H9 (cell line): ENCODE results near the gene CYTH3. TPM values are rescaled to one million over a fixed set of nuclear protein-coding genes. Genes with fewer than 3 reads are reported as not detected.

ENCODE experiments used
- DNase-seq: peaks from one replicate; pipeline ENCODE4 v3.0.0-alpha.2; 2017
- H2AFZ ChIP-seq: one replicate; pipeline ENCODE4 v1.6.1; 2013; ENCODE audit warnings: mild to moderate bottlenecking, low read length, control low read depth, moderate library complexity
- H2AK5ac ChIP-seq: 2 replicates; pipeline ENCODE4 v1.6.1; 2013; ENCODE audit warnings: low read length, control low read depth, mixed read lengths; ENCODE audit not compliant: insufficient read length
- H2BK120ac ChIP-seq: one replicate; pipeline ENCODE4 v1.6.1; 2013; ENCODE audit warnings: low read depth, mild to moderate bottlenecking, low read length, control low read depth, inconsistent platforms; ENCODE audit not compliant: poor library complexity, severe bottlenecking
- H2BK12ac ChIP-seq: 2 replicates; pipeline ENCODE4 v1.6.1; 2013; ENCODE audit warnings: low read length, control low read depth, mixed read lengths, low read depth; ENCODE audit not compliant: insufficient read length
- H2BK15ac ChIP-seq: 2 replicates; pipeline ENCODE4 v1.6.1; 2013; ENCODE audit warnings: low read depth, low read length, control low read depth
- H2BK20ac ChIP-seq: one replicate; pipeline ENCODE4 v1.6.1; 2013; ENCODE audit warnings: low read depth, mild to moderate bottlenecking, low read length, control low read depth, inconsistent platforms; ENCODE audit not compliant: poor library complexity, severe bottlenecking
- H2BK5ac ChIP-seq: 2 replicates; pipeline ENCODE4 v1.6.1; 2013; ENCODE audit warnings: low read length, control low read depth, mixed read lengths; ENCODE audit not compliant: insufficient read length
- H3K14ac ChIP-seq: 2 replicates; pipeline ENCODE4 v1.6.1; 2013; ENCODE audit warnings: low read length, control low read depth; ENCODE audit not compliant: insufficient read depth
- H3K18ac ChIP-seq: 2 replicates; pipeline ENCODE4 v1.6.1; 2013; ENCODE audit warnings: low read depth, mild to moderate bottlenecking, mixed read lengths, low read length, control low read depth; ENCODE audit not compliant: insufficient read length
- H3K23ac ChIP-seq: 2 replicates; pipeline ENCODE4 v1.6.1; 2013; ENCODE audit warnings: low read length, control low read depth, mixed read lengths, low read depth; ENCODE audit not compliant: insufficient read length
- H3K23me2 ChIP-seq: 2 replicates; pipeline ENCODE4 v1.6.1; 2013; ENCODE audit warnings: low read depth, mild to moderate bottlenecking, mixed read lengths, low read length, control low read depth; ENCODE audit not compliant: insufficient read length, poor library complexity, severe bottlenecking
- H3K27ac ChIP-seq: 2 replicates; pipeline ENCODE4 v1.5.1; 2013; ENCODE audit warnings: low read length, control low read depth, mixed read lengths, low read depth; ENCODE audit not compliant: insufficient read length
- H3K27me3 ChIP-seq: 2 replicates; pipeline ENCODE4 v1.6.1; 2013; ENCODE audit warnings: low read length, control low read depth, inconsistent platforms; ENCODE audit not compliant: insufficient read depth
- H3K4ac ChIP-seq: 2 replicates; pipeline ENCODE4 v1.6.1; 2013; ENCODE audit warnings: low read depth, mild to moderate bottlenecking, control low read depth, inconsistent platforms, low read length, moderate library complexity
- H3K4me1 ChIP-seq: 2 replicates; pipeline ENCODE4 v1.6.1; 2013; ENCODE audit warnings: low read length, control low read depth, inconsistent platforms; ENCODE audit not compliant: insufficient read depth
- H3K4me2 ChIP-seq: 2 replicates; pipeline ENCODE4 v1.6.1; 2013; ENCODE audit warnings: low read length, control low read depth, mixed read lengths; ENCODE audit not compliant: insufficient read length, insufficient read depth
- H3K56ac ChIP-seq: 2 replicates; pipeline ENCODE4 v1.6.1; 2013; ENCODE audit warnings: low read depth, mild to moderate bottlenecking, mixed read lengths, low read length, control low read depth; ENCODE audit not compliant: insufficient read length
- H3K79me1 ChIP-seq: 2 replicates; pipeline ENCODE4 v1.6.1; 2013; ENCODE audit warnings: low read depth, mild to moderate bottlenecking, moderate library complexity, low read length, control low read depth, inconsistent platforms; ENCODE audit not compliant: insufficient read depth, poor library complexity, severe bottlenecking
- H3K79me2 ChIP-seq: 2 replicates; pipeline ENCODE4 v1.6.1; 2013; ENCODE audit warnings: low read length, control low read depth, inconsistent platforms; ENCODE audit not compliant: insufficient read depth
- H3K9ac ChIP-seq: 2 replicates; pipeline ENCODE4 v1.6.1; 2013; ENCODE audit warnings: low read length, control low read depth, mixed read lengths; ENCODE audit not compliant: insufficient read length; ENCODE audit errors: extremely low read depth
- H3K9me3 ChIP-seq: one replicate; pipeline ENCODE4 v1.6.1; 2013; ENCODE audit warnings: low read depth, low read length, inconsistent platforms; ENCODE audit not compliant: control insufficient read depth
- H3T11ph ChIP-seq: one replicate; pipeline ENCODE4 v1.6.1; 2013; ENCODE audit warnings: mild to moderate bottlenecking, low read length, control low read depth, inconsistent platforms
- H4K20me1 ChIP-seq: one replicate; pipeline ENCODE4 v1.6.1; 2013; ENCODE audit not compliant: control insufficient read depth, insufficient read length, insufficient read depth
- H4K5ac ChIP-seq: 2 replicates; pipeline ENCODE4 v1.6.1; 2013; ENCODE audit warnings: low read depth, mild to moderate bottlenecking, mixed read lengths, low read length, control low read depth; ENCODE audit not compliant: insufficient read length
- H4K8ac ChIP-seq: replicated peaks from 2 replicates; pipeline ENCODE4 v1.6.1; 2013; ENCODE audit warnings: low read length, control low read depth, mixed read lengths, low read depth; ENCODE audit not compliant: insufficient read length
- H4K91ac ChIP-seq: 2 replicates; pipeline ENCODE4 v1.6.1; 2013; ENCODE audit warnings: low read depth, mild to moderate bottlenecking, moderate library complexity, mixed read lengths, low read length, control low read depth; ENCODE audit not compliant: insufficient read length
- H3K27ac Mint-ChIP-seq, 3 experiments: 2 replicates in 2 of 3; 3 replicates in 1 of 3; pipeline ENCODE4 v1.8.0; 2020 to 2021; ENCODE audit warnings: mixed read lengths in 3 of 3, mild to moderate bottlenecking in 1 of 3, moderate library complexity in 1 of 3
- H3K27me3 Mint-ChIP-seq: 2 replicates; pipeline ENCODE4 v1.8.0; 2021; ENCODE audit warnings: low read depth, mild to moderate bottlenecking, moderate library complexity, mixed read lengths
- H3K36me3 Mint-ChIP-seq, 3 experiments: 2 replicates in 2 of 3; 3 replicates in 1 of 3; pipeline ENCODE4 v1.8.0; 2020 to 2021; ENCODE audit warnings: low read depth in 3 of 3, mixed read lengths in 3 of 3; ENCODE audit not compliant: insufficient read depth in 1 of 3
- H3K4me1 Mint-ChIP-seq, 2 experiments: 2 replicates each; pipeline ENCODE4 v1.8.0; 2020; ENCODE audit warnings: mixed read lengths in 2 of 2
- H3K4me3 Mint-ChIP-seq, 2 experiments: 2 replicates in 1 of 2; 3 replicates in 1 of 2; pipeline ENCODE4 v1.8.0; 2020 to 2021; ENCODE audit warnings: mild to moderate bottlenecking in 2 of 2, mixed read lengths in 2 of 2, moderate library complexity in 1 of 2
- H3K9me3 Mint-ChIP-seq, 2 experiments: 2 replicates in 1 of 2; 3 replicates in 1 of 2; pipeline ENCODE4 v1.8.0; 2020; ENCODE audit warnings: mild to moderate bottlenecking in 2 of 2, mixed read lengths in 2 of 2, moderate library complexity in 1 of 2
- CTCF ChIP-seq: fragments of 200-600 bp; sonication (generic); conservative IDR thresholded peaks from 3 replicates; pipeline ENCODE4 v1.8.0; 2021; ENCODE audit warnings: antibody characterized with exemption, mild to moderate bottlenecking
- WGBS: extraction: QIAGEN DNeasy Blood & Tissue Kit; methylation state at CpG from one replicate; pipeline ENCODE4 v1.1.7; 2013; ENCODE audit warnings: missing lambda C conversion rate, low lambda C conversion rate, mixed read lengths; ENCODE audit not compliant: insufficient read length; ENCODE audit errors: extremely low coverage; 5-methylcytosine and 5-hydroxymethylcytosine counted together
- total RNA-seq: library from RNA; stranded (reverse); gene quantifications from 2 replicates; pipeline ENCODE4 v1.2.1, GENCODE V29; 2021

The CYTH3 gene
- total RNA-seq, 1 experiment from 2014 or later: 12.3 TPM

- no peaks in the 10 kb centered on the region for H3K79me2 ChIP-seq
- H3K56ac ChIP-seq: no peak overlapping the region
- no peak overlapping the region for H3K23ac ChIP-seq
- no peaks in the 10 kb centered on the region for H3K4me1 ChIP-seq
- no peak overlapping the region for H3K27ac ChIP-seq
- no peaks in the 10 kb centered on the region for H3K79me1 ChIP-seq
- 0 out of 7 replicates have a peak overlapping the region, but pooled peaks of 1 of the 3 experiments have one; percentile 22 for H3K27ac Mint-ChIP-seq
- H2AFZ ChIP-seq: no peak overlapping the region
- no CpG with 5 or more reads among the region's 11 CpGs for WGBS
- no peak overlapping the region for H2BK5ac ChIP-seq
- no peak overlapping the region for H3K4me2 ChIP-seq
- no peak overlapping the region for H4K91ac ChIP-seq
- no peak overlapping the region for H3K18ac ChIP-seq
- H3K9ac ChIP-seq: no peak overlapping the region
- no peaks in the 10 kb centered on the region for H3K27me3 ChIP-seq
- no peak overlapping the region for H3K4me3 Mint-ChIP-seq
- peaks cover 5 to 9% of the 10 kb centered on the region in 2 experiments; a peak in 3 of 4 replicates for H3K4me1 Mint-ChIP-seq
- no peak overlapping the region for H3K14ac ChIP-seq
- H2BK120ac ChIP-seq: no peak overlapping the region
- TF ChIP-seq CTCF: no peak
- H3K4ac ChIP-seq: no peak overlapping the region
- no peak overlapping the region for H4K8ac ChIP-seq
- no peak overlapping the region for H3T11ph ChIP-seq
- H3K36me3 Mint-ChIP-seq: peaks cover 21 to 69% (median 66%) of the 10 kb centered on the region in 3 experiments; a peak in 6 of 7 replicates
- H4K5ac ChIP-seq: no peak overlapping the region
- no peaks in the 10 kb centered on the region for H3K9me3 Mint-ChIP-seq
- no peak overlapping the region for H2AK5ac ChIP-seq
- no peak overlapping the region for H2BK20ac ChIP-seq
- no peaks in the 10 kb centered on the region for H4K20me1 ChIP-seq
- no peaks in the 10 kb centered on the region; the same call in 1 of the 2 replicates for H3K27me3 Mint-ChIP-seq
- no peak overlapping the region for H2BK15ac ChIP-seq
- DNase-seq: no peak
- H3K23me2 ChIP-seq: no peaks in the 10 kb centered on the region
- no peaks in the 10 kb centered on the region for H3K9me3 ChIP-seq
- no peak overlapping the region for H2BK12ac ChIP-seq
Measured at GRCh38 chr7:6156734-6157133, 115.7 kb downstream of the CYTH3 start.
